ENCODE results near the gene WFDC13.
"Not testable (repeated sequence)": the region's sequence is repeated elsewhere in the genome, so short reads cannot be mapped to it uniquely, and the experiment has no call there.

The WFDC13 gene, protein sequence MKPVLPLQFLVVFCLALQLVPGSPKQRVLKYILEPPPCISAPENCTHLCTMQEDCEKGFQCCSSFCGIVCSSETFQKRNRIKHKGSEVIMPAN

DNA sequence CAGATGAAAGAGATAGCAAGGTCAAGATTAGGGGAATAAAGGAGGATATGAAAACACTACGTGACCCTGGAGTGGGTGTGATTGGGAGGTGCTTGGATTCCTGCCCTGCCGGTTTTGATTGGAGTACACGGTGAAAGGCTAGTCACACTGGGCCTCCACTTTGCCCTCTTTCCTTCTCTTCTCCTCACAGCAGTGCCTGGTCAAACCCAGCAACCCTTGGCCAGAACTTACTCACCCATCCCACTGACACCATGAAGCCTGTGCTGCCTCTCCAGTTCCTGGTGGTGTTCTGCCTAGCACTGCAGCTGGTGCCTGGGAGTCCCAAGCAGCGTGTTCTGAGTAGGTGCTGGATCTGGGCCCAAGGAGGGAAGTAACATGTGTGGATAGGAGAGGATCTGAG, at the start of gene WFDC13:
TSS of gene WFDC13 (plus strand) at position 166 of the 400 bp plus-strand sequence. CDS start at position 252, 86 bp downstream.
- no peak for DNase-seq

DNA sequence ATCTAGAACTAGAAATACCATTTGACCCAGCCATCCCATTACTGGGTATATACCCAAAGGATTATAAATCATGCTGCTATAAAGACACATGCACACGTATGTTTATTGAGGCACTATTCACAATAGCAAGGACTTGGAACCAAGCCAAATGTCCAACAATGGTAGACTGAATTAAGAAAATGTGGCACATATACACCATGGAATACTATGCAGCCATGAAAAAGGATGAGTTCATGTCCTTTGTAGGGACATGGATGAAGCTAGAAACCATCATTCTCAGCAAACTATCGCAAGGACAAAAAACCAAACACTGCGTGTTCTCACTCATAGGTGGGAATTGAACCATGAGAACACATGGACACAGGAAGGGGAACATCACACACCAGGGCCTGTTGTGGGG, 44.8 kb upstream of the WFDC13 start:
- not testable (repeated sequence) for DNase-seq

DNA sequence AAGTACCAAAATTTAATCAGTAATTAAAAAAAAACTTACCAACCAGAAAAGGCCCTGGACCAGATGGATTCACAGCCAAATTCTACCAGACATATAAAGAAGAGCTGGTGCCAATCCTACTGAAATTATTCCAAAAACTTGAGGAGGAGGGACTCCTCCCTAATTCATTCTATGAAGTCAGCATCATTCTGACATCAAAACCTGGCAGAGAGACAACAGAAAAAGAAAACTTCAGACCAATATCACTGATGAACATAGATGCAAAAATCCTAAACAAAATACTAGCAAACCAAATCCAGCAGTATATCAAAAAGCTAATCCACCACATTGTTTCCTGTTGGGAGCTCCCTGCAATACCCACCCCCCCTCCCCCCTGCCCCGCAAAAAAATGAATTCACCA, 31.7 kb upstream of the WFDC13 start, which contains the start of gene WFDC11:
TSS of gene WFDC11 (minus strand) at position 101 of the 400 bp plus-strand sequence. CDS start 19,639 bp downstream, outside the sequence.
- DNase-seq, result no peak

DNA sequence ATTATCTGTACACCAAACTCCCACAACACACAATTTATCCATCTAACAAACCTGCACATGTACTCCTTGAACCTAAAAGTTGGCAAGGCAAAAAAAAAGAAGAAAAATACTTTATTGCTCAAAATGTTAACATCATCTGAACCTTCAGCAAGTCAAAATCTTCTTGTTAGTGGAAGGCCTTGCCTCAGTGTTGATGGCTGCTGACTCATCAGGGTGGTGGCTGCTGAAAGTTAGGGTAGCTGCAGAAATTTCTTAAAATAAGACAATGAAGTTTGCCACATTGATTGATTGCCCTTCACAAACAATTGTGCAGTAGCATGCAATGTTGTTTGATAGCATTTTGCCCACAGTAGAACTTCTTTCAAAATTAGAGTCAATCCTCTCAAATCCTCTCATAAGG, 29.1 kb upstream of the WFDC13 start:
- DNase-seq, result no peak

DNA sequence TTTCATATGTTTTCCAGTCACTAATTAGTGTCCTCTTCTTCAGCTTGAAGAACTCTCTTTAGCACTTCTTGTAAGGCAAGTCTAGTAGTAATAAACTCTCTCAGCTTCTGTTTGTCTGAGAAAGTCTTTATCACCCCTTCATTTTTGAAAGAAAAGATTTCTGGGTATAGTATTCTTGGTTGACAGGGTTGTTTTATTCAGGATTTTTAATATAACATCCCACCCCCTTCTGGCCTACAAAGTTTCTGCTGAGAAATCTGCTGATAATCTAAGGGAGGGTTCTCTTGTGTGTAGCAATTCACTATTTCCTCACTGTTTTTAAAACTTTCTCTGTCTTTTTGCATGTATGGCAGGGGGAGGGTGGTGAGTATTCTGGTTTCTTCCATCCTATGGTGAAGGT, 22.2 kb upstream of the WFDC13 start:
- DNase-seq, result no peak

DNA sequence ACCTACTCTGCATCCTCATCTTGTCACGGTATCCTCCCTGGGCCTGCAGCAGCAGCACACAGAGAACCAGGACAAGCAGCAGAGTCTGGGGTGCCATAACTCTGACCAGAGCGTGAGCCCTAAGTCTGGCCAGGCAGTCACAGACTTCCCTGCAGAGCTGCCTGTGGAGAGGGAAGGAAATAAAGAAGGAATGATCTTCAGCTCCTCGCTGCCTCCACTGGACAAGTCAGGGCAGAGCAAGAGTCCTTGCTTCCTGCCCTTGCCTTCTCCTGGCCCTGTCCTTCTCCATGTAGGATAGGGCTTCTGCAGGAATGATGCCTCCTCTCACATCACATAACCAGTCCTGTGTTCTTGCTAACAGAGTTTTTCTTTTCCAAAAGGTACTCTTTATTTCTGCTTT, 15.9 kb upstream of the WFDC13 start:
- no peak for DNase-seq

DNA sequence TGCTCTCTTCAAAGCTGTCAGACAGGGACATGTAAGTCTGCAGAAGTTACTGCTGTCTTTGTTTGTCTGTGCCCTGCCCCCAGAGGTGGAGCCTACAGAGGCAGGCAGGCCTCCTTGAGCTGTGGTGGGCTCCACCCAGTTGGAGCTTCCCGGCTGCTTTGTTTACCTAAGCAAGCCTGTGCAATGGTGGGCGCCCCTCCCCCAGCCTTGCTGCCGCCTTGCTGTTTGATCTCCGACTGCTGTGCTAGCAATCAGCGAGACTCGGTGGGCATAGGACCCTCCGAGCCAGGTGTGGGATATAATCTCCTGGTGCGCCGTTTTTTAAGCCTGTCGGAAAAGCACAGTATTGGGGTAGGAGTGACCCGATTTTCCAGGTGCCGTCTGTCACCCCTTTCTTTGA, 8.5 kb upstream of the WFDC13 start:
- not testable (repeated sequence) for DNase-seq

DNA sequence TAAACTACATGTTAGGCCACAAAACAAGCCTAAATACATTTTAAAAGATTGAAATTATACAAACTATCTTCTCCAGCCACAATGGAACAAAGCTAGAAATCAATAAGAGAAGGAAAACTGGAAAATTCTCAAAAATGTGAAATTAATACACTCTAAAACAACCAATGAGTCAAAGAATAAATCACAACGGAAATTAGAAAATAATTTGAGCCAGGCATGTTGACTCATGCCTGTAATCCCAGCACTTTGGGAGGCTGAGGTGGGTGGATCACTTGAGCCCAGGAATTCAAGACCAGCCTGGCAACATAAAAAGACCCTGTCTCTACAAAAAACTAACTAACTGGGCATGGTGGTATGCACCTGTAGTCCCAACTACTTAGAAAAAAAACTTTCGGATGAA, 6.3 kb upstream of the WFDC13 start:
- no peak for DNase-seq

GRCh38 chr20:45701104-45701503, 734 bp upstream of the WFDC13 start:
- DNase-seq, result no peak

DNA sequence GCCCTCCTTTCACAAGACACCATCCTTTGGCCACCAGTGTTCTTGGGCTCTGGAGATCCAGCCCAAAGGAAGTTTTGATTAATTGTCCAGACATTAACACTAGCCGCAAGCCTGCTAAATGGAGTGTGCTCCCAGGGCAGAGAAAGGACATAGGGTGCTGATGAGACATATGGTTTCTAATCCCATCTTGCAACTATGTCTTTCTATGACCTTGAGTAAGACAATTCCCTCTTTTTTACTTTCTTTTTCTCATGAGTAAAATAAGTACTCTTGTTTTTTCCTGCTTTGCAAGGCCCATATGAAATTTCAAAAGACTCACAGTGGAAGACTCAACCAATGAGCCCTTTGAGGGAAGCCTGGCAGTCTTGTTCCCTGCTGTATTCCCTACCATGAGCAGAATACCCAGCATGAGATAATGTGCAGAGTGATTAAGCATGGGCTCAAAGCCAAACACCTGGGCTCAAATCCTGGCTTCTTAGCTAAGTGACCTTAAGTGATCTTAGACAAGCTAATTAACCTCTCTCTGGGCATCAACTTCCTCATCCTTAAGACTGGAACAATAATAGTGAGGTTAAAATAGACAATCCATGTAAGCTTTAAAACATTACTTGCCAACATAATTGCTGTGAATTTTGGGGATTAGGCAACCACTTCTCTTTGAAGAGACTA, 3.3 kb downstream of the WFDC13 start, which contains the start of gene WFDC10B:
TSS of gene WFDC10B (minus strand) at position 51 of the 669 bp plus-strand sequence. CDS start 19,027 bp downstream, outside the sequence.
- no peak for DNase-seq

DNA sequence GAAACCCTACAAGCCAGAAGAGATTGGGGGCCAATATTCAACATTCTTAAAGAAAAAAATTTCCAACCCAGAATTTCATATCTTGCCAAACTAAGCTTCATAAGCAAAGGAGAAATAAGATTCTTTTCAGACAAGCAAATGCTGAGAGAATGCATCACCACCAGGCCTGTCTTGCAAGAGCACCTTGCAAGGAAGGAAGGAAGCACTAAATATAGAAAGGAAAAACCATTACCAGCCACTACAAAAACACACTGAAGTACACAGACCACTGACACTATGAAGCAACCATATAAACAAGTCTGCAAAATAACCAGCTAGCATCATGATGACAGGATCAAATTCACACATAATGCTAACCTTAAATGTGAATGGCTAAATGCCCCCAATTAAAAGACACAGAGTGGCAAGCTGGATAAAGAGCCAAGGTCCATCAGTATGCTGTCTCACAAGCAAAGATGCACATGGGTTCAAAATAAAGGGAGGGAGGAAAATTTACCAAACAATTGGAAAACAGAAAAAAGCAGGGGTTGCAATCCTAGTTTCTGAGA, 14.4 kb downstream of the WFDC13 start:
- DNase-seq, result not testable (repeated sequence)

DNA sequence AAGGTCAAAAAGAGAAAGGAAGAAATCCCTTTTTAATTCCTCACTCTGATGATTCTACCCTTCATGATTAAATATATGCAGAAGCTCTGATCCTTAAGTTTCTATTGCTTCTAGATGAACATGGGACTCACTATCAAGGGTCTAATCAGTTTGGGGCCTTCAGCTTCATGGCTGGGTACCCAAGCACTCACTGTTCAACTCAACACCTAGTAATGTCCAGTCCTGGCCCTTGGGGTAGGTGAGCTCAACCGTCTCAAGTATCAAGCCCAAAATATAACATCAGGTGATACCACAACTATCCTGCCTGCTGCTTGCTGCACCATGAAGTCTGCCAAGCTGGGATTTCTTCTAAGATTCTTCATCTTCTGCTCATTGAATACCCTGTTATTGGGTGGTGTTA, 20.2 kb downstream of the WFDC13 start, which contains the start of gene SPINT4:
TSS of gene SPINT4 (plus strand) at position 301 of the 400 bp plus-strand sequence. CDS start at position 322, 21 bp downstream.
- DNase-seq, result no peak

GRCh38 chr20:45725134-45725533, 23.3 kb downstream of the WFDC13 start:
- DNase-seq, result no peak

- no peak for DNase-seq
Measured at GRCh38 chr20:45727044-45727443, 25.2 kb downstream of the WFDC13 start.

GRCh38 chr20:45732199-45732598, 30.4 kb downstream of the WFDC13 start:
- no peak for DNase-seq

- no peak for DNase-seq
Measured at GRCh38 chr20:45735552-45735951, 33.7 kb downstream of the WFDC13 start.

DNA sequence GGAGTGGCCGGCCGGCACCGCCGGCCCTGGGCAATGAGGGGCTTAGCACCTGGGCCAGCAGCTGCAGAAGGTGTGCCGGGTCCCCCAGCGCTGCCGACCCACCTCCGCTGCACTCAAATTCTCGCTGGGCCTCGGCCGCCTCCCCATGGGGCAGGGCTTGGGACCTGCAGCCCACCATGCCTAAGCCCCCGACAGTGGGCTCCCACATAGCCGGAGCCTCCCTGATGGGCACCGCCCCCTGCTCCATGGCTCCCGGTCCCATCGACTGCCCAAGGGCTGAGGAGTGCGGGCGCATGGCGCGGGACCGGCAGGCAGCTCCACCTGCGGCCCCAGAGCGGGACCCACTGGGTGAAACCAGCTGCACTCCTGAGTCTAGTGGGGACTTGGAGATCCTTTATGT, 34.1 kb downstream of the WFDC13 start:
- DNase-seq, result no peak

GRCh38 chr20:45742596-45742995, 40.8 kb downstream of the WFDC13 start:
- DNase-seq, result no peak

- no peak for DNase-seq
Measured at GRCh38 chr20:45745015-45745414, 43.2 kb downstream of the WFDC13 start.

GRCh38 chr20:45751721-45752120, 49.9 kb downstream of the WFDC13 start:
- DNase-seq, result no peak

DNA sequence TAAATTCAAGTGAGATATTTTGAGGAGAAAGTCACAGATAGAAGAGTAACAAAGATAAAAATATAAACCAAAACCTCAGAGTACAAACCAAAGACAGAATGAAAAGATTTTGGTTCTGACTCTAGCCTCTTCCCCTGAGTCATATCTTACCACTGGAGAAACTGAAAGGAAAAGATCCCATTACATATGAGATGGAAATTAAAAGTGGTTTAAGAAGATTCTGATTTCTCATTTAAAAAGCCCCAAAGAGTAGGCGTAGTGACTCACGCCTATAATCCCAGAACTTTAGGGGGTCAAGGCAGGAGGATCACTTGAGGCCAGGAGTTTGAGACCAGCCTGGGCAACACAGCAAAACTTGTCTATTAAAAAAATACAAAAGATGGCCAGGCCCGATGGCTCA, 50.9 kb downstream of the WFDC13 start:
- DNase-seq, result no peak

- DNase-seq, result no peak
Measured at GRCh38 chr20:45758096-45758495, 56.3 kb downstream of the WFDC13 start.

Data from KG1 (cell line).